ENCODE results near the gene NBPF11.
"Not testable (repeated sequence)": the region's sequence is repeated elsewhere in the genome, so short reads cannot be mapped to it uniquely, and the experiment has no call there.

DNA sequence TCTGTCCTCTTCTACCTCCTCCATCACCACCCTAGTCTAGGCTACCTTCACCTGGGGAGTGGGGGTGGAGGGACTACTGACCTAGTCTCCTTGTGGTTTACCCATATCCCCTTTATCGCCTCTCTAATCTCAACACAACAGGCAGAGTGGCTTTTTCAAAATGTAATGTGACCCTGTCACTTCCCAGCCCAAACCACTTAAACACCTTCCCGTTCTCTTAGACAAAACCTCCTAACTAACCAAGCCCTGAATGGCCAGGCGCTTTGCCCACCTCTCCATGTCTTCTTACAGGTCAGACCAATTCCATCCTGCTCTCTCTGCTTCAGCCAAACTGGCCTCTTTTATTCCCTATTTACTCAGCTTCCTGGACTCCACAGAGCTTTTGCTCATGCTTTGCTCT is 714 bp upstream of the NBPF11 start:
- TF ChIP-seq, protein P1, sequence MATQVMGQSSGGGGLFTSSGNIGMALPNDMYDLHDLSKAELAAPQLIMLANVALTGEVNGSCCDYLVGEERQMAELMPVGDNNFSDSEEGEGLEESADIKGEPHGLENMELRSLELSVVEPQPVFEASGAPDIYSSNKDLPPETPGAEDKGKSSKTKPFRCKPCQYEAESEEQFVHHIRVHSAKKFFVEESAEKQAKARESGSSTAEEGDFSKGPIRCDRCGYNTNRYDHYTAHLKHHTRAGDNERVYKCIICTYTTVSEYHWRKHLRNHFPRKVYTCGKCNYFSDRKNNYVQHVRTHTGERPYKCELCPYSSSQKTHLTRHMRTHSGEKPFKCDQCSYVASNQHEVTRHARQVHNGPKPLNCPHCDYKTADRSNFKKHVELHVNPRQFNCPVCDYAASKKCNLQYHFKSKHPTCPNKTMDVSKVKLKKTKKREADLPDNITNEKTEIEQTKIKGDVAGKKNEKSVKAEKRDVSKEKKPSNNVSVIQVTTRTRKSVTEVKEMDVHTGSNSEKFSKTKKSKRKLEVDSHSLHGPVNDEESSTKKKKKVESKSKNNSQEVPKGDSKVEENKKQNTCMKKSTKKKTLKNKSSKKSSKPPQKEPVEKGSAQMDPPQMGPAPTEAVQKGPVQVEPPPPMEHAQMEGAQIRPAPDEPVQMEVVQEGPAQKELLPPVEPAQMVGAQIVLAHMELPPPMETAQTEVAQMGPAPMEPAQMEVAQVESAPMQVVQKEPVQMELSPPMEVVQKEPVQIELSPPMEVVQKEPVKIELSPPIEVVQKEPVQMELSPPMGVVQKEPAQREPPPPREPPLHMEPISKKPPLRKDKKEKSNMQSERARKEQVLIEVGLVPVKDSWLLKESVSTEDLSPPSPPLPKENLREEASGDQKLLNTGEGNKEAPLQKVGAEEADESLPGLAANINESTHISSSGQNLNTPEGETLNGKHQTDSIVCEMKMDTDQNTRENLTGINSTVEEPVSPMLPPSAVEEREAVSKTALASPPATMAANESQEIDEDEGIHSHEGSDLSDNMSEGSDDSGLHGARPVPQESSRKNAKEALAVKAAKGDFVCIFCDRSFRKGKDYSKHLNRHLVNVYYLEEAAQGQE (IDR thresholded peaks at IDR 0.05; ENCODE audit: low read depth): not testable (repeated sequence)
- not testable (repeated sequence) for TF ChIP-seq TCF7L2 (IDR thresholded peaks at IDR 0.05; ENCODE audit: borderline replicate concordance, extremely low read depth, insufficient read depth, insufficient read length); EZH2 (IDR thresholded peaks at IDR 0.05); POLR2AphosphoS5 (IDR thresholded peaks at IDR 0.05; ENCODE audit: low read depth, low read length); POLR2A (IDR thresholded peaks at IDR 0.05; ENCODE audit: borderline replicate concordance, extremely low read depth, insufficient read depth, insufficient read length); ELF1 (IDR thresholded peaks at IDR 0.05; ENCODE audit: borderline replicate concordance, low read depth); SP1 (IDR thresholded peaks at IDR 0.05; ENCODE audit: low read depth); SIN3A (IDR thresholded peaks at IDR 0.05; ENCODE audit: low read depth)
- TF ChIP-seq, protein P2, sequence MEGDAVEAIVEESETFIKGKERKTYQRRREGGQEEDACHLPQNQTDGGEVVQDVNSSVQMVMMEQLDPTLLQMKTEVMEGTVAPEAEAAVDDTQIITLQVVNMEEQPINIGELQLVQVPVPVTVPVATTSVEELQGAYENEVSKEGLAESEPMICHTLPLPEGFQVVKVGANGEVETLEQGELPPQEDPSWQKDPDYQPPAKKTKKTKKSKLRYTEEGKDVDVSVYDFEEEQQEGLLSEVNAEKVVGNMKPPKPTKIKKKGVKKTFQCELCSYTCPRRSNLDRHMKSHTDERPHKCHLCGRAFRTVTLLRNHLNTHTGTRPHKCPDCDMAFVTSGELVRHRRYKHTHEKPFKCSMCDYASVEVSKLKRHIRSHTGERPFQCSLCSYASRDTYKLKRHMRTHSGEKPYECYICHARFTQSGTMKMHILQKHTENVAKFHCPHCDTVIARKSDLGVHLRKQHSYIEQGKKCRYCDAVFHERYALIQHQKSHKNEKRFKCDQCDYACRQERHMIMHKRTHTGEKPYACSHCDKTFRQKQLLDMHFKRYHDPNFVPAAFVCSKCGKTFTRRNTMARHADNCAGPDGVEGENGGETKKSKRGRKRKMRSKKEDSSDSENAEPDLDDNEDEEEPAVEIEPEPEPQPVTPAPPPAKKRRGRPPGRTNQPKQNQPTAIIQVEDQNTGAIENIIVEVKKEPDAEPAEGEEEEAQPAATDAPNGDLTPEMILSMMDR (IDR thresholded peaks at IDR 0.05 in 2 of 3, conservative IDR thresholded peaks at IDR 0.05 in 1 of 3; ENCODE audit: borderline replicate concordance in 1 of 3, insufficient read depth in 1 of 3, low read depth in 2 of 3, low read length in 2 of 3): not testable (repeated sequence)

Measured in HCT116 (cell line).